CD4-positive, alpha-beta T cell treated with Interleukin-4 for 1 hour (primary cell): ENCODE measurements around the gene C20orf204.
A peak's percentile ranks its signal among the peaks of the same experiment; 100 is the strongest.

ENCODE experiments used
- DNase-seq, 2 donors: peaks; one replicate each; pipeline ENCODE4 v3.0.0-alpha.2; 2020 to 2022

The C20orf204 gene

DNA sequence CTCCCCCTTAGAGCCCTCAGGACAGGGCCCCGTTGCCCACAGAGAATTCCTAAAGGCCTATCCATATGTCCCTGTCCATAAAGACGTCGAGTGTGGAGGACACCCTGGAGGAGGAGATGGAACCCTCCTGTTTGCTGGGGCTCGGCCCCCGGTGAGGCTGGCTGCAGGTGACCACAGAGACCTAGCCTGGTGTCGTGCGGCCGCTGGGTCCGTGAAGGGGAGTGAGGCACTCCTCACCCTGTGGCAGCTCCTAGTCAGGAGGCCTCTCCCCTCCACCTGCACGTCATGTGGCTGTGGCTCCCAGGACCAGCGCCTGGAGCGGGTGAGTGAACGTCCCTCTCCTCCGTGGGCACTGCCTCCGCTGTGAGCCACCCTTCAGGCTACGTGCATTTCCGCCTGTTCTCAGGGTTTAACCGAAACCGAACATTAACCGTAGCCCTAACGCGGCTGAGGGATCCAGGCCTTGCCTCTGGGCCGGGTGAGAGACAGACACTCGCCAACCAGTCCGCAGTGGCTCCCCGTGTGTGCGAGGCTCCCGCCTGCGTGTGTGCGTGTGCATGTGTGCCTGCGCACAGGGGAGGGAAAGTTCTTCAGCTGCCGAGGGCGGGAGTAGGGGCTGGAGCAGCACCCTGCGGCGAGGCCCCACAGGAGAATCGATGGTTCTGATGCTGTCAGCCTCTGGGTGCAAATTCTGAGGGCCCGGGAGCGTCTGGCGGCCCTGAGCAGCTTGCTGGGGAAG is 21.1 kb downstream of the C20orf204 start:
- DNase-seq: no peak

DNA sequence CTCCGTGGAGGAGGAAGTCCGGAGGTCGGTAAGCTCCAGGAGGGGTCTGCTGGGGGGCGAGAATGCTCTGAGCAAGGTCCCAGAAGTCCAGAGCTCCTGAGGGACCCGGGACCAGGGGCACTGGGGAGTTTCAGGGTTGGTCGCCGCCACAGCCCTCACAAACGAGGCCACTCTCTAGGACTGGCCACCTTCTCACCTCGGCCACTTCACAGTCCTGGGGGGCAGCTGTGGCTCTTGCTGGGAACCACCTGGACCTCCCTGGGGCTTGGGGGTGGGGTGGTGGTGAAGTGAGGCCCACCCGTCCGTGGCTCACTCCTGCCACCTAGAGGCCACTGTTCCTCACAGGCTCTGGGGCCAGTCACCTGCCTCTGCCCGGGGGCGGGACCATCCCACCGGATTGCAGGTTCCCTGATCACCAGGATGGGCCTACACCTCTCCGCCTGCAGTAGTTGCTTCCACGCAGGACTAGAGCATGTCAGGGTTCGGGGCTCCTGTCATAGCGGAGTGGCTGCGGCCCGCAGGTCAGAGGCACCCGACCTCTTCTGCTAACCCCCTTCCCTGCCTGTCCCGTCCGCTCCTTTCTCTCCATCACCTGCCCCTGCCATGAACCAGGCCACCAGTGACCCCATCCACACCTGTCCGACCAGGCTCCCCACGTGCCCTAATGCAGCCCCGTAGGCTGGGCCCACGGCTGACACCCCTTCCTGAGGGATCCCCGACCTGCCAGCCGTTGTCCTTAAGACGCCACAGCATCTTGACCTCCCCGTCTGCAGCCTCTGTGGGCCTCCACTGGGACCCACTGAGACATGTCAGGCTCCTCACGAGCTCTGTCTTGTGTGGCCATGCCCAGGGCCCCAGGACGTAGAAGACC is 21.9 kb downstream of the C20orf204 start:
- DNase-seq: peak; percentile 77 to 79

DNA sequence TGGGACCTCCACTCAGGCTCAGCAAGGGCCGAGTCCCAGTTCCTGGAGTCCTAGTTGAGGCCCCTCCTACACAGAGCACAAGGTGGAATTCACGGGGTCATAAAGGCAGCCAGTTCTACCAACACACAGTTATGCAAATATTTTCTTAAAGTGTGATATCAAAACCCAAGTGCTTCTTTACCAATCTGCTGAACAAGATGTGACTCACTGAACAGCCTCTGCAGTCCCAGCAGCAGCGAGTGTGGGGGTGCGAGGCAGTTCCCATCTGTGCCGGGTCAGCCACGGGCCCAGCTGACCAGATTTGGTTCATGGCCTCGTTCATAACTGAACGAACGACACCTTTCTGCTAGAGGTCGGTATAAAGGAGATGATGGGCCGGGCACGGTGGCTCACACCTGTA is 22.6 kb downstream of the C20orf204 start:
- no peak for DNase-seq

DNA sequence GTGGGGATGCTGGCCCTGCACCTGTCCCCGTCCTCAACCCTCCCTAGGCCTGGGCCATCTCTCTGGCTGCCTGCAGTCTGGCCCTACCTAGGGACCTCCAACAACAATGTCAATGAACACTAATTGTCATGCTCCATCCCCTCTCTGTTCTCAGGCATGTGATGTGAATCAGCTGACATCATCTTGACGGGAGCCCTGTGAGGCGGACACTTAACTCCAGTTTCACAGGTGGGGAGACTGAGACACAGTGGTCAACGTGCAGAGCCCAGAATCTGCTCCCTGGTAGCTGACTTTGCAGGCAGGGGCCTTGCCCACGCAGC is 26.3 kb downstream of the C20orf204 start:
- DNase-seq: no peak

- DNase-seq: peak; percentile 93
Observed at GRCh38 chr20:64062596-64063388, 26.8 kb downstream of the C20orf204 start, which contains the start of gene TCEA2. TCEA2 (plus strand) TSS chr20:64063198; CDS start chr20:64063313, 115 bp downstream.

- no peak for DNase-seq
Observed at GRCh38 chr20:64063389-64064144, 27.6 kb downstream of the C20orf204 start.

DNA sequence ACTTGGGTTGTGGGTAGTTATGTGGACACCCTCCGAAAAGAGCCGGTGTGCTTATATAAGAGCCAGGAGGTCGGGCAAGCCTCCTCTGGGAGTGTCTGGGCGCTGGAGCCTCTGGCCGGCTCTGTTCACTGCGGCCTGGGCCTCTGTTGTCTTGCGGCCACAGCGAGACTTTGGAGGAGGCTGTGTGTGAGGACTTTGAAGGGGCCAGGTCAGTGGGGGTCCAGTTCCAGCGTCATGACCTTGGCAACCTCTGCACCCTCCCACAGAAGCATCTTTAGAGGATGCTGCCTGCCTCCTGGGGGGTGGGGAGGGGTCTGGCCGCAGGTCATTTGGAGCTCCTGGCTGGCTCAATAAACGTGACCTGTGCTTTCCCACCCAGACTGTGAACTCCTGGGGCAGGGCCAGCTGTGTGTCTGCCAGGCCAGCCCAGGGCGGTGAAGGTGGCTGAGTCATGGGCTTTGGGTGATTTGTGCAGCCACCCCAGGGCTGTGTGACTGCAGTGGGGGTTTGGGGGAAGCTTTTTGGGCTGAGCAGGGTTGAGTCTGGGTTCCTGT is 28.2 kb downstream of the C20orf204 start:
- no peak for DNase-seq

GRCh38 chr20:64065062-64065973 is 29.3 kb downstream of the C20orf204 start:
- DNase-seq: no peak

DNA sequence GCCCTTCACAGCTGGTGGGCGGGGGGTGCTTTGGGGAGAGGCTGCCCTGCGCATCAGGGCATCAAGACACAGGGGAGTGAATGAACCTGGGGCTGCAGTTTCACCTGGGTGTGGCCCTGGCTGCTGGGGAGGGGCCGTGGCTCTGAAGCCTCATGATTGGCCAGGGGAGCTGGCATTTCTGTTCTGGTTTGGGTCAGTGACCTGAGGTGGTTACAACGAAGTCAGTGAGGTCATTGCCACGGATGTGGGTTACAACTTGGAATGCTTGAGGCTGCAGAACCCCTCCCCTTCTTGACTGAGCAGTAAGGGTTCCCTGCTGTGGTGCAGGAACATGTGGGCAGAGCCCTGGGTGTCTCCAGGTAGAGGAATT is 30.0 kb downstream of the C20orf204 start:
- DNase-seq: peak; percentile 78 to 81

- DNase-seq: no peak
Observed at GRCh38 chr20:64067005-64067632, 31.1 kb downstream of the C20orf204 start.

DNA sequence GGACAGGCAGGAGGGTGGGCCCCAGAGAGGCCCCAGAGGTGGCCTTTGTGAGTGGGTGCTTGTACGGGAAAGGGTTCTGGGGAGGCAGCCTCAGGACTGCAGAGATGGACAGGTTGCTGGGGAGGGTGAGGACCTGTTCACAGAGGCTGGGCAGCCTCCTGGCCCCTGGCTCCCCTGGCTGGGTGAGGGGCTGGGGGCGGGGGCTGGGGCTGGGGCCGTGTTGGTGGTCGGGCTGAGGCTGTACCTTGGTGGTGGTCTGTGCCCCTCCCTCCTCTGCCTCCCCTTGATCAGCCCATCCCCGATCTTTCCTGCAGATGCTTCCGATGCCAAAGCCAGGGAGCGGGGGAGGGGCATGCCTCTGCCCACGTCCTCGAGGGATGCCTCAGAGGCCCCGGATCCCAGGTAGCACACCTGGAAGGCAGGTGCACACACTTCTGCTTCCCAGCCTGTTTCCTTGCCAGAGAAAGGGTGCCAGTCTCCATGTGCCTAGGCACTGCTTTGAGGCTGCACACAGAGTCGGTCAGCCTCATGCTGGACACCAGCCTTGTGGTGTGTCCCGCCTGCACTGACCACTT is 31.8 kb downstream of the C20orf204 start:
- DNase-seq: no peak

- DNase-seq: no peak
Observed at GRCh38 chr20:64068386-64069208, 32.6 kb downstream of the C20orf204 start.

DNA sequence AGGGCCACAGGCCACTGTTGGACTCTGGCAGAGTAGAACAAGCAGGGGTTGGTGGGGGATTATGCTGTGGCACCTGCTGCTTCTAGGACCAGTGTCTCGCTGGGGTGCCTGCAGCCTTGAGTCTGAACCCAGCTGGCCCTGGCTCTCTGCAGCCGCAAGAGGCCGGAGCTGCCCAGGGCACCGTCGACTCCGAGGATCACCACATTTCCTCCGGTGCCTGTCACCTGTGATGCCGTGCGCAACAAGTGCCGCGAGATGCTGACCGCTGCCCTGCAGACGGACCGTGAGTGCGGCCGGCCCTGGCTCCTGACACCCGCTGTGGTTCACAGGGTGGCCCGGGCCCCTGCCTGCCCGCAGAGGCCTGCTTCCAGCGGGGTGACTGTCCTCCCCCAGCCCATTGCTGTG is 33.2 kb downstream of the C20orf204 start:
- no peak for DNase-seq

GRCh38 chr20:64069614-64070243 is 33.7 kb downstream of the C20orf204 start:
- no peak for DNase-seq

GRCh38 chr20:64070244-64070993 is 34.4 kb downstream of the C20orf204 start:
- no peak for DNase-seq

DNA sequence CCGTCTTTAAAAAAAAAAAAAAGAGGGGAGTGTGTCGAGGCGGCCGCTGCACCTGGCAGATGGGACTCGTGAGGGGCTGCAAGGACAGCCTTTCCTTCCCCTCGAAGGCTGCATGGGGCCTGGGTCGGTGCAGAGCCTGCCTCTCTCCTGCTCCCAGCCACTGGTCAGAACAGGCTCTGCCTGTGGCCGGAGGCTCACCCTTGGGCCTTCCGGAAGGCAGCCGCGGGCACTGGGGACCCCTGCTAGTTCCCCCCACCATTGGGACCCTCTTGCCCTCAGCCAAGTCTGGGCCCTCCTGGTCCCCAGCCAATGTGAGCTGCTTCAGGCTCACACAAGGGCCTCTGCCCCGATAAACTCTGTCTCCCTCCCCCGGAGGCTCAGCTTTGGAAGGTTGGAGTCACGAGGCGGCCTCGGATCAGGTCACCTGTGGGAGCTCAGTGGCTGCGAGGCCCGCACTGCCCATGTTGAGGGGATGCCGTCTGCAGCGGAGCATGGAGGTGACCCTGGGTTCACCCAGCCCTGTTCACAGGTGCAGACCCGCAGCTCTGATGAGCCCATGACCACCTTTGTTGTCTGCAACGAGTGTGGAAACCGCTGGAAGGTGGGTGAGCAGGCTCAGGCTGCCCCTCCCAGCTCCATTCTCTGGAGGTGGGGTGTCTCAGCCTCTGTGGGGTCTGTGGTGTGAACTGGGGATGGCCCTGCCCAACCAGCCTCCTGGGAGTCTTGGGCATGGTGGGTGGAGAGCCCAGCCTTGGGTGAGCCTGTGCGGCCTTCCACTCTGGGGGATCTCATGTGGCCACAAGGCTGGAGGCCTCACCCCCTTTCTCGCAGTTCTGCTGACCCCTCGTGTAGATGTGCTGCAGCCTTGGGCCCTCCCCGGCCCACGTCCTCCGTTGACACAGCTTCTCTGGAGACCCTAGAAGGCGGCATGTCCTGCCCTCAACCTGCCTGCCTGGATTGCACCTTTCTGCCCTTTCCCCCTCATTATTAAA is 35.7 kb downstream of the C20orf204 start:
- no peak for DNase-seq
